Colonic mucosa (tissue), 4 donors: ENCODE measurements around the gene FOXP2. TPM values are rescaled to one million over a fixed set of nuclear protein-coding genes. Genes with fewer than 3 reads are reported as not detected.
"Not testable (repeated sequence)": the region's sequence is repeated elsewhere in the genome, so short reads cannot be mapped to it uniquely, and the experiment has no call there.

Source experiments
- DNase-seq: peaks from one replicate; pipeline ENCODE4 v3.0.0-alpha.2; 2020
- H3K27ac ChIP-seq: fragments of 200-600 bp; one replicate; pipeline ENCODE4 v1.8.0; 2021
- H3K27me3 ChIP-seq: fragments of 200-600 bp; one replicate; pipeline ENCODE4 v1.8.0; 2021
- H3K36me3 ChIP-seq: fragments of 200-600 bp; one replicate; pipeline ENCODE4 v1.8.0; 2021
- H3K4me1 ChIP-seq: fragments of 200-600 bp; one replicate; pipeline ENCODE4 v1.8.0; 2021; ENCODE audit warnings: mild to moderate bottlenecking
- H3K4me3 ChIP-seq: fragments of 200-600 bp; one replicate; pipeline ENCODE4 v1.8.0; 2021
- H3K9ac ChIP-seq, 2 donors: one replicate each; pipeline ENCODE4 v1.7.0; 2013; ENCODE audit warnings: control low read depth in 2 of 2, low read depth in 2 of 2, low read length in 2 of 2
- H3K9me3 ChIP-seq: fragments of 200-600 bp; one replicate; pipeline ENCODE4 v1.8.0; 2021
- CTCF ChIP-seq: fragments of 200-600 bp; IDR thresholded peaks from one replicate; pipeline ENCODE4 v1.8.0; 2022; ENCODE audit warnings: antibody characterized with exemption, mild to moderate bottlenecking
- intact Hi-C: fragments of 100-400 bp; cut with DNase I; formaldehyde crosslinking; loops from one replicate; pipeline ENCODE4 v1.14.1; 2022
- total RNA-seq, 2 donors: library from RNA; stranded (reverse); fragmentation: NEBNext Ultra II Directional in 1 of 2; extraction: Animal tissue kit (Norgen Biotek cat#: 25700) in 1 of 2; gene quantifications; one replicate each; pipeline ENCODE4 v1.2.1, GENCODE V29; 2021
- donor health status: healthy.
- donor health status: DM: no; HTN: no; CAD: no.
- donor health status: DM: no; HTN: no; CAD: no.

The FOXP2 gene
- total RNA-seq, 2 donors from 2014 or later, result 5.3 to 20.0 TPM

- Histone ChIP-seq H3K27ac (no peak overlapping the region), H3K9ac (no peak overlapping the region), H3K27me3 (no peaks in the 10 kb centered on the region), H3K4me1 (no peaks in the 10 kb centered on the region), H3K9me3 (no peaks in the 10 kb centered on the region), H3K36me3 (no peaks in the 10 kb centered on the region), H3K4me3 (no peak overlapping the region)
- intact Hi-C loops, result no loop called here
- DNase-seq, result peak; percentile 32
- no peak for TF ChIP-seq CTCF
These were observed 88.0 kb downstream of the FOXP2 start for GRCh38 chr7:114502454-114503254.

- intact Hi-C loops, result no loop called here
- H3K36me3 ChIP-seq, result no peaks in the 10 kb centered on the region
- no peak for TF ChIP-seq CTCF
- H3K4me3 ChIP-seq, result no peak overlapping the region
- H3K9me3 ChIP-seq, result no peaks in the 10 kb centered on the region
- no peak for DNase-seq
- H3K27ac ChIP-seq, result no peak overlapping the region
- no peaks in the 10 kb centered on the region for H3K4me1 ChIP-seq
- no peaks in the 10 kb centered on the region for H3K27me3 ChIP-seq
- no peak overlapping the region for H3K9ac ChIP-seq
These were observed 90.0 kb downstream of the FOXP2 start for GRCh38 chr7:114504586-114504985.

- no peak overlapping the region for H3K27ac ChIP-seq
- H3K9me3 ChIP-seq, result no peaks in the 10 kb centered on the region
- H3K4me3 ChIP-seq, result no peak overlapping the region
- no peak for TF ChIP-seq CTCF
- intact Hi-C loops, result no loop called here
- no peaks in the 10 kb centered on the region for H3K4me1 ChIP-seq
- DNase-seq, result no peak
- no peak overlapping the region for H3K9ac ChIP-seq
- H3K36me3 ChIP-seq, result no peaks in the 10 kb centered on the region
- no peaks in the 10 kb centered on the region for H3K27me3 ChIP-seq
These were observed 92.8 kb downstream of the FOXP2 start for GRCh38 chr7:114507381-114507780.

GRCh38 chr7:114508086-114508485 lies 93.5 kb downstream of the FOXP2 start:
- intact Hi-C loops, result no loop called here
- no peaks in the 10 kb centered on the region for H3K27me3 ChIP-seq
- H3K4me1 ChIP-seq, result no peaks in the 10 kb centered on the region
- no peaks in the 10 kb centered on the region for H3K9me3 ChIP-seq
- H3K27ac ChIP-seq, result no peak overlapping the region
- H3K4me3 ChIP-seq, result no peak overlapping the region
- H3K9ac ChIP-seq, result no peak overlapping the region
- no peaks in the 10 kb centered on the region for H3K36me3 ChIP-seq
- no peak for DNase-seq
- TF ChIP-seq CTCF, result no peak

- H3K27ac ChIP-seq, H3K4me3 ChIP-seq, H3K9ac ChIP-seq, DNase-seq, H3K9me3 ChIP-seq, intact Hi-C loops, H3K27me3 ChIP-seq, H3K36me3 ChIP-seq, H3K4me1 ChIP-seq: not testable (repeated sequence)
These were observed 96.2 kb downstream of the FOXP2 start for GRCh38 chr7:114510824-114511223.

- no peaks in the 10 kb centered on the region for H3K27me3 ChIP-seq
- no peak for DNase-seq
- H3K4me3 ChIP-seq, result no peak overlapping the region
- H3K36me3 ChIP-seq, result no peaks in the 10 kb centered on the region
- H3K9ac ChIP-seq, result no peak overlapping the region
- intact Hi-C loops, result no loop called here
- no peak for TF ChIP-seq CTCF
- H3K27ac ChIP-seq, result no peak overlapping the region
- no peaks in the 10 kb centered on the region for H3K9me3 ChIP-seq
- no peaks in the 10 kb centered on the region for H3K4me1 ChIP-seq
These were observed 104.6 kb downstream of the FOXP2 start for GRCh38 chr7:114519240-114519639.
